Transverse colon (tissue), 4 donors: Measurements from ENCODE around the gene MFAP3L. TPM values are rescaled to one million over a fixed set of nuclear protein-coding genes. Genes with fewer than 3 reads are reported as not detected.

Source experiments
- DNase-seq: peaks from one replicate; pipeline ENCODE4 v3.0.0-alpha.2; 2019
- H3K27ac ChIP-seq, 4 donors: fragments of 200-600 bp; sonication (generic); 2 replicates each; pipeline ENCODE4 v1.5.1; 2016 to 2018; ENCODE audit warnings: inconsistent platforms in 4 of 4
- H3K27me3 ChIP-seq: fragments of 200-600 bp; sonication (generic); 2 replicates; pipeline ENCODE4 v1.5.1; 2017; ENCODE audit warnings: inconsistent platforms
- H3K36me3 ChIP-seq, 4 donors: fragments of 200-600 bp; sonication (generic); 2 replicates each; pipeline ENCODE4 v1.5.1; 2017 to 2019; ENCODE audit warnings: inconsistent platforms in 4 of 4
- H3K4me1 ChIP-seq, 4 donors: fragments of 200-600 bp; sonication (generic); 2 replicates each; pipeline ENCODE4 v1.5.1; 2017 to 2020; ENCODE audit warnings: inconsistent platforms in 4 of 4
- H3K4me3 ChIP-seq, 4 donors: fragments of 200-600 bp; sonication (generic); 1 replicate in 1 of 4; 2 replicates in 3 of 4; pipeline versions ENCODE4 v1.5.1 to v1.6.1; 2017 to 2019; ENCODE audit warnings: inconsistent platforms in 4 of 4
- H3K9me3 ChIP-seq, 2 donors: fragments of 200-600 bp; sonication (generic); 2 replicates each; pipeline ENCODE4 v1.5.1; 2017 to 2019; ENCODE audit warnings: inconsistent platforms in 2 of 2
- EP300 ChIP-seq: sonication (generic); formaldehyde crosslinking; IDR thresholded peaks from one replicate; pipeline ENCODE4 v1.6.1; 2017; ENCODE audit warnings: antibody characterized with exemption, low read depth
- POLR2A ChIP-seq: fragments of 450-650 bp; IDR thresholded peaks from one replicate; pipeline ENCODE4 v1.6.1; 2016; ENCODE audit warnings: antibody characterized with exemption, mild to moderate bottlenecking, moderate library complexity
- POLR2AphosphoS5 ChIP-seq, 3 donors: sonication (generic); formaldehyde crosslinking; IDR thresholded peaks; one replicate each; pipeline ENCODE4 v1.6.1; 2016; ENCODE audit warnings: antibody characterized with exemption in 3 of 3
- WGBS, 2 donors: methylation state at CpG; one replicate each; pipeline ENCODE4 v1.1.5; 2018; ENCODE audit warnings: low coverage in 1 of 2; 5-methylcytosine and 5-hydroxymethylcytosine counted together
- in situ Hi-C, 4 donors: fragments of 200-750 bp; cut with MboI; loops; one replicate each; pipeline versions ENCODE4 v1.15.0 to v1.15.1; 2017; ENCODE audit warnings: low sequenced_read_pairs in 3 of 4, low pct_ligation_motif_present in 1 of 4, low pct_unique_long_range_greater_than_20kb in 1 of 4
- intact Hi-C: fragments of 100-400 bp; cut with DNase I; formaldehyde crosslinking; loops from one replicate; pipeline ENCODE4 v1.15.1; 2023; ENCODE audit warnings: low total_unique reads
- total RNA-seq, 4 donors: library from RNA; depleted of rRNA; stranded (reverse); fragments of >200 nt; gene quantifications; one replicate each; pipeline ENCODE4 v1.1.0, GENCODE V29; 2016
- TF ChIP-seq, protein P1 (sequence below), 5 experiments: fragments of 200-600 bp in 3 of 5; fragments of 450-650 bp in 2 of 5; sonication (generic) in 3 of 5; IDR thresholded peaks; 1 replicate in 2 of 5; 2 replicates in 3 of 5; pipeline ENCODE4 v1.5.1; 2016 to 2017; ENCODE audit warnings: antibody characterized with exemption in 5 of 5, inconsistent platforms in 3 of 5, mild to moderate bottlenecking in 2 of 5, moderate library complexity in 1 of 5

The MFAP3L gene
- total RNA-seq, 4 donors from 2014 or later: 0.60 to 25.4 (median 3.6) TPM

DNA sequence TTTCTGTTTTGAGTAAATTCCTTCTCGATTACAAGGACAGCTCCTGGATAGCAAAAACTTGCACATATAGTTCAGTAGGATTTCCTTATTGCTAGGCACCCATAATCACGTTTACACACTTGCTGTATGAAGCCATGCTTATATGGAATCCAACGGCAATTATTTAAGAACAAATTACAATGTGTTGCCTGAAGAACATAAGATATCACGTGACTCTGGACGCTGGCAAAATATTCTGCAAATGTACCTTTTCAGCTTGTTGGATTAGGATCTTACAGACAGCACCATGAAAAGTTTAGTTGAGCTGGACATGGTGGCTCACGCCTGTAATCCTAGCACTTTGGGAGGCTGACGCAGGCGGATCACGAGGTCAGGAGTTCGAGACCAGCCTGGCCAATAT, 17.4 kb downstream of the MFAP3L start:
- TF ChIP-seq POLR2AphosphoS5 (IDR thresholded peaks at IDR 0.05) (no peak), EP300 (no peak), POLR2A (no peak)
- TF ChIP-seq, protein P1, sequence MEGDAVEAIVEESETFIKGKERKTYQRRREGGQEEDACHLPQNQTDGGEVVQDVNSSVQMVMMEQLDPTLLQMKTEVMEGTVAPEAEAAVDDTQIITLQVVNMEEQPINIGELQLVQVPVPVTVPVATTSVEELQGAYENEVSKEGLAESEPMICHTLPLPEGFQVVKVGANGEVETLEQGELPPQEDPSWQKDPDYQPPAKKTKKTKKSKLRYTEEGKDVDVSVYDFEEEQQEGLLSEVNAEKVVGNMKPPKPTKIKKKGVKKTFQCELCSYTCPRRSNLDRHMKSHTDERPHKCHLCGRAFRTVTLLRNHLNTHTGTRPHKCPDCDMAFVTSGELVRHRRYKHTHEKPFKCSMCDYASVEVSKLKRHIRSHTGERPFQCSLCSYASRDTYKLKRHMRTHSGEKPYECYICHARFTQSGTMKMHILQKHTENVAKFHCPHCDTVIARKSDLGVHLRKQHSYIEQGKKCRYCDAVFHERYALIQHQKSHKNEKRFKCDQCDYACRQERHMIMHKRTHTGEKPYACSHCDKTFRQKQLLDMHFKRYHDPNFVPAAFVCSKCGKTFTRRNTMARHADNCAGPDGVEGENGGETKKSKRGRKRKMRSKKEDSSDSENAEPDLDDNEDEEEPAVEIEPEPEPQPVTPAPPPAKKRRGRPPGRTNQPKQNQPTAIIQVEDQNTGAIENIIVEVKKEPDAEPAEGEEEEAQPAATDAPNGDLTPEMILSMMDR (IDR thresholded peaks at IDR 0.05): no peak
- Histone ChIP-seq H3K27me3 (no peaks in the 10 kb centered on the region), H3K36me3 (no peaks in the 10 kb centered on the region), H3K4me3 (no peak overlapping the region), H3K9me3 (no peaks in the 10 kb centered on the region), H3K27ac (no peak overlapping the region), H3K4me1 (no peaks in the 10 kb centered on the region)
- DNase-seq: no peak
- 70 to 81% methylated on average over 5 to 10 of the region's 10 CpGs for WGBS, 2 donors
- intact Hi-C loops: no loop called here
- in situ Hi-C loops: no loop called here

DNA sequence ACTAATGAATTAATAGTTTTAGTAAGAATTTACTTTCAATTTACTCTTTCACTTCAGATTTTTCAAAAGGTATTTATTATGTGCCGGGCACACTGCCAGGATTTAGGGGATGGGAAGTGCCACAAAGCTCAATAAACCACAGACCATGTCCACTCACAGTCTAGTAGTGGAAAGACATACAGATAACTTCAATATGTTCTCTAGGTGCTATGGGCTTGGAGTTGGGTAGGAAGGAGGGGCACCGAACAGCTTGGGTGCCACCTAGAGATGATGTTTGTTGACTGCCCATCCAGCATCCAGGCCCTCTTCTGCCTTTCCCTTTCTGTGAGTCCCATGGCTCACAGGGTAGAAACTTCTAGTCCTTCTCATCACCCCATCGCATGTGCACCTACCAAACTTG, 17.8 kb downstream of the MFAP3L start:
- Histone ChIP-seq H3K27me3 (no peaks in the 10 kb centered on the region), H3K4me3 (no peak overlapping the region), H3K9me3 (no peaks in the 10 kb centered on the region), H3K27ac (no peak overlapping the region), H3K36me3 (no peaks in the 10 kb centered on the region), H3K4me1 (no peaks in the 10 kb centered on the region)
- 73 to 77% methylated on average over 3 of the region's 3 CpGs for WGBS, 2 donors
- intact Hi-C loops (no loop called here), in situ Hi-C loops (no loop called here)
- no peak for TF ChIP-seq POLR2A
- TF ChIP-seq EP300: no peak
- TF ChIP-seq, protein P1 (IDR thresholded peaks at IDR 0.05): no peak
- no peak for TF ChIP-seq POLR2AphosphoS5 (IDR thresholded peaks at IDR 0.05)
- DNase-seq: no peak

DNA sequence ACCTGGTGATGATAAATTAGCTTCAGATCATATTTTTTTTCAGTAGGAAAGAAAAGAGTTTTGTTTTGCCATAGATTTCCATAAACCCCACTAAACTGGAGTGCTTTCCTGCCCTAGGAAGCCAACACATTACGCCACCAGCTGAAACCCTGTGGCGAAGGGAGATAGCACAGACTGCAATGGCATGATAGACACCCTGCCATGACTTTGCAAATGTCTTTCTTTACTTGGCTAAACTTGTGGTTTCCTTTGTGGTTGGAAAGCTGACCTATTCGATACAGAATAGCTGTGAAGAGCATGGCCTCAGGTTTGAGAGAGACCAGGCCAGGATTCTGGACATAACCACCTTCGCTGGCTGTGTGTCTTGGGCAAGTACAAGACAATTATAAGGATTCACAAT, 19.1 kb downstream of the MFAP3L start:
- H3K9me3 ChIP-seq: no peaks in the 10 kb centered on the region
- no peak for DNase-seq
- H3K4me3 ChIP-seq: no peak overlapping the region
- TF ChIP-seq, protein P1 (IDR thresholded peaks at IDR 0.05): no peak
- TF ChIP-seq EP300: no peak
- TF ChIP-seq POLR2AphosphoS5 (IDR thresholded peaks at IDR 0.05): no peak
- TF ChIP-seq POLR2A: no peak
- no peaks in the 10 kb centered on the region for H3K4me1 ChIP-seq
- H3K27me3 ChIP-seq: no peaks in the 10 kb centered on the region
- no peaks in the 10 kb centered on the region for H3K36me3 ChIP-seq
- WGBS, 2 donors: 78 to 91% methylated on average over 3 to 4 of the region's 4 CpGs
- in situ Hi-C loops (no loop called here), intact Hi-C loops (no loop called here)
- no peak overlapping the region for H3K27ac ChIP-seq

DNA sequence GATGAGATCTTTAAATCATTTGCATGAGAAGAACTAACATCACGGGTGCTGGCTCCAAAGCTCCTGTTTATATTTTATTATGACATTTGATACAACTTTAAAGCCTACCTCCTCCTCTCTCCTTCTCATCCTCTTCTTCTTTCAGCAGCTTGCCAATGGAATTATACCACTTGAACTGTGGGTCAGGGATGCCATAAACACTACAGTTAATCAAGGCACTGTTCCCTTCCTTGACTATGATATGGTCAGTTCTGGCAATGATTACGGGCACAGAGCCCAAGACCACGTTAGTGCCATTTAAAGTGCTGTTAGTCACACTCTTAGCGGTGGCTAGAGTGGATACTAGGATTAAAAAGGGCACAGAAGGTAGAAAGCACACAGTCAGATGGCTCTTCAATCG, 20.7 kb downstream of the MFAP3L start:
- Histone ChIP-seq H3K4me3 (no peak overlapping the region), H3K4me1 (no peaks in the 10 kb centered on the region), H3K9me3 (no peaks in the 10 kb centered on the region), H3K36me3 (no peaks in the 10 kb centered on the region), H3K27ac (no peak overlapping the region), H3K27me3 (no peaks in the 10 kb centered on the region)
- in situ Hi-C loops (no loop called here), intact Hi-C loops (no loop called here)
- no peak for DNase-seq
- TF ChIP-seq POLR2AphosphoS5 (IDR thresholded peaks at IDR 0.05): no peak
- no peak for TF ChIP-seq EP300
- TF ChIP-seq, protein P1 (IDR thresholded peaks at IDR 0.05): no peak
- TF ChIP-seq POLR2A: no peak
- WGBS, 2 donors: 61 to 73% methylated on average over 5 of the region's 5 CpGs
